Transverse colon (tissue), 4 donors: ENCODE data around the gene PKIG. TPM values are rescaled to one million over a fixed set of nuclear protein-coding genes. Genes with fewer than 3 reads are reported as not detected.

ENCODE experiments used
- DNase-seq: peaks from one replicate; pipeline ENCODE4 v3.0.0-alpha.2; 2019
- H3K27ac ChIP-seq, 4 donors: fragments of 200-600 bp; sonication (generic); 2 replicates each; pipeline ENCODE4 v1.5.1; 2016 to 2018; ENCODE audit warnings: inconsistent platforms in 4 of 4
- H3K27me3 ChIP-seq: fragments of 200-600 bp; sonication (generic); 2 replicates; pipeline ENCODE4 v1.5.1; 2017; ENCODE audit warnings: inconsistent platforms
- H3K36me3 ChIP-seq, 4 donors: fragments of 200-600 bp; sonication (generic); 2 replicates each; pipeline ENCODE4 v1.5.1; 2017 to 2019; ENCODE audit warnings: inconsistent platforms in 4 of 4
- H3K4me1 ChIP-seq, 4 donors: fragments of 200-600 bp; sonication (generic); 2 replicates each; pipeline ENCODE4 v1.5.1; 2017 to 2020; ENCODE audit warnings: inconsistent platforms in 4 of 4
- H3K4me3 ChIP-seq, 4 donors: fragments of 200-600 bp; sonication (generic); 1 replicate in 1 of 4; 2 replicates in 3 of 4; pipeline versions ENCODE4 v1.5.1 to v1.6.1; 2017 to 2019; ENCODE audit warnings: inconsistent platforms in 4 of 4
- H3K9me3 ChIP-seq, 2 donors: fragments of 200-600 bp; sonication (generic); 2 replicates each; pipeline ENCODE4 v1.5.1; 2017 to 2019; ENCODE audit warnings: inconsistent platforms in 2 of 2
- CTCF ChIP-seq, 5 experiments: fragments of 200-600 bp in 3 of 5; fragments of 450-650 bp in 2 of 5; sonication (generic) in 3 of 5; IDR thresholded peaks; 1 replicate in 2 of 5; 2 replicates in 3 of 5; pipeline ENCODE4 v1.5.1; 2016 to 2017; ENCODE audit warnings: antibody characterized with exemption in 5 of 5, inconsistent platforms in 3 of 5, mild to moderate bottlenecking in 2 of 5, moderate library complexity in 1 of 5
- EP300 ChIP-seq: sonication (generic); formaldehyde crosslinking; IDR thresholded peaks from one replicate; pipeline ENCODE4 v1.6.1; 2017; ENCODE audit warnings: antibody characterized with exemption, low read depth
- POLR2A ChIP-seq: fragments of 450-650 bp; IDR thresholded peaks from one replicate; pipeline ENCODE4 v1.6.1; 2016; ENCODE audit warnings: antibody characterized with exemption, mild to moderate bottlenecking, moderate library complexity
- POLR2AphosphoS5 ChIP-seq, 3 donors: sonication (generic); formaldehyde crosslinking; IDR thresholded peaks; one replicate each; pipeline ENCODE4 v1.6.1; 2016; ENCODE audit warnings: antibody characterized with exemption in 3 of 3
- WGBS, 2 donors: methylation state at CpG; one replicate each; pipeline ENCODE4 v1.1.5; 2018; ENCODE audit warnings: low coverage in 1 of 2; 5-methylcytosine and 5-hydroxymethylcytosine counted together
- in situ Hi-C, 4 donors: fragments of 200-750 bp; cut with MboI; loops; one replicate each; pipeline versions ENCODE4 v1.15.0 to v1.15.1; 2017; ENCODE audit warnings: low sequenced_read_pairs in 3 of 4, low pct_ligation_motif_present in 1 of 4, low pct_unique_long_range_greater_than_20kb in 1 of 4
- intact Hi-C: fragments of 100-400 bp; cut with DNase I; formaldehyde crosslinking; loops from one replicate; pipeline ENCODE4 v1.15.1; 2023; ENCODE audit warnings: low total_unique reads
- total RNA-seq, 4 donors: library from RNA; depleted of rRNA; stranded (reverse); fragments of >200 nt; gene quantifications; one replicate each; pipeline ENCODE4 v1.1.0, GENCODE V29; 2016

PKIG gene
- total RNA-seq, 4 donors from 2014 or later: 40.8 to 106 (median 80.4) TPM

DNA sequence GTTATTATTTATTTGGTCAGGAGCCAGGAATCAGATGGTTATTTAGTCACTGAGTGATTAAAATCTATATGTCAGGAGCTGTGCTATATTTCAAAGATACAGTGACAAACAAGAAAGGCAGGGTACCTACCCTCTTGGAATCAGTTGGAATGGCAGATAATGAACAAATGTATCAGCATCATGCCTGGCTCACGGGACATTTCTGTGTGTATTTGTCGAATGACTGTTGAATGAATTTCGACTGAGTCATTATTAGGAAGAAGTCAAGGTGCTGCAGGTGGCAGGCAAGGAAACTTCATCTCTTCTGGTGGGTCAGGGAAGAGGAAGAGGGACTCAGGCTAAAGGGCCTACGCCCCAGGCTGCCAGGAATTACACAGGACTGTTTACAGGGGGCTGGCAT lies 13.6 kb downstream of the PKIG start:
- in situ Hi-C loops: no loop called here
- Histone ChIP-seq H3K4me1 (peaks cover 36 to 64% (median 41%) of the 10 kb centered on the region in 4 donors), H3K27ac (peak overlapping the region; percentile 31 to 93 (median 88)), H3K4me3 (no peak overlapping the region), H3K27me3 (no peaks in the 10 kb centered on the region), H3K9me3 (no peaks in the 10 kb centered on the region), H3K36me3 (no peaks in the 10 kb centered on the region)
- WGBS, 2 donors: 82 to 89% methylated on average over 3 to 4 of the region's 4 CpGs
- intact Hi-C loops: no loop called here
- no peak for TF ChIP-seq POLR2A
- TF ChIP-seq POLR2AphosphoS5 (IDR thresholded peaks at IDR 0.05): no peak
- no peak for TF ChIP-seq CTCF (IDR thresholded peaks at IDR 0.05)
- no peak for TF ChIP-seq EP300
- DNase-seq: no peak

DNA sequence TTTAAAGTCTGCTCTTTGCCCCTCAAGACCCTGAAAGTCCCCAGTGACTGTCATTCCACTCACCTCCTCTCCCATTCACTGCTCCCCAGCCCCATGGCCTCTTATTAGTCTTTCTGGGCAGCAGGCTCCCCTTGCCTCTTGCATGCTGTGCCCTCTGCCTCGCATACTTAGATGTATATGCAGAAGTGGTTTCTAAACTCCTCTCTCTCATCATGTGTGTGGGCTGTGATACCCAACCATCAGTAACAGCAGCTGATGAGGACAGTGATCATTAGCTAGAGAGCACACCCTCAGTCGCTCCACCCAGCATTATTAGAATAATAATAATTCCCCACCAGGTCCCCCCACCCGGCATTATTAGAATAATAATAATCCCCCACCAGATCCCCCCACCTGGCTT lies 14.5 kb downstream of the PKIG start:
- Histone ChIP-seq H3K4me1 (peaks cover 41 to 73% (median 49%) of the 10 kb centered on the region in 4 donors), H3K9me3 (no peaks in the 10 kb centered on the region), H3K27me3 (no peaks in the 10 kb centered on the region), H3K4me3 (no peak overlapping the region), H3K36me3 (no peaks in the 10 kb centered on the region), H3K27ac (peak overlapping the region; percentile 80 to 93 (median 88))
- in situ Hi-C loops (no loop called here), intact Hi-C loops (no loop called here)
- no peak for DNase-seq
- 78 to 92% methylated on average over 2 to 3 of the region's 3 CpGs for WGBS, 2 donors
- TF ChIP-seq POLR2A (no peak), CTCF (IDR thresholded peaks at IDR 0.05) (no peak), EP300 (no peak), POLR2AphosphoS5 (IDR thresholded peaks at IDR 0.05) (no peak)

- H3K4me3 ChIP-seq: no peak overlapping the region
- H3K9me3 ChIP-seq: no peaks in the 10 kb centered on the region
- H3K4me1 ChIP-seq: peaks cover 44 to 79% (median 56%) of the 10 kb centered on the region in 4 donors
- no peaks in the 10 kb centered on the region for H3K36me3 ChIP-seq
- H3K27me3 ChIP-seq: no peaks in the 10 kb centered on the region
- no peak for TF ChIP-seq POLR2A
- DNase-seq: no peak
- intact Hi-C loops (no loop called here), in situ Hi-C loops (no loop called here)
- peak overlapping the region; percentile 80 to 93 (median 88) for H3K27ac ChIP-seq
- 83 to 89% methylated on average over 1 to 4 of the region's 4 CpGs for WGBS, 2 donors
These were observed 15.1 kb downstream of the PKIG start for GRCh38 chr20:44597516-44597915.

DNA sequence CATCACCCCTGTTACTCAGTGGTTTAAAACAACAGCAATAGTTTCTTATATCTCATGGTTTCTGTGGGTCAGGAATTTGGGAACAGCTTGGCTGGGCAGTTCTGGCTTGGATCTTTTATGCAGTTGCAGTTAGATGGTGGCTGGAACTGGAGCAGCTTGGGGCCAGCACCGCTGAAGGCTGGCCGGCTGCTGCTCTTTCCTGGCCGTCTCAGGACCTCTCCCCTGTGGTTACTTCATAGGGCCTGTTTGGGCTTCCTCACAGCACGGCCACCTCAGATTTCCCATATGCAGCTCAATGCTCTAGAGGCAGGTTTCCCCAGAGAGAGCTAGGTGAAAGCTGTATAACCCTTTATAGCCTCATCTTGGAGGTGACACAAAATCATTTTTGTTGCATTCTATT lies 15.6 kb downstream of the PKIG start:
- Histone ChIP-seq H3K36me3 (no peaks in the 10 kb centered on the region), H3K9me3 (no peaks in the 10 kb centered on the region), H3K27ac (peak overlapping the region; percentile 80 to 93 (median 88)), H3K4me3 (no peak overlapping the region), H3K27me3 (no peaks in the 10 kb centered on the region), H3K4me1 (peaks cover 44 to 83% (median 58%) of the 10 kb centered on the region in 4 donors)
- DNase-seq: no peak
- intact Hi-C loops: no loop called here
- 71% methylated on average over 4 of the region's 4 CpGs; no CpG with 5 or more reads in 1 of the 2 donors for WGBS, 2 donors
- TF ChIP-seq POLR2A (no peak), POLR2AphosphoS5 (IDR thresholded peaks at IDR 0.05) (no peak), EP300 (no peak), CTCF (IDR thresholded peaks at IDR 0.05) (no peak)
- in situ Hi-C loops: no loop called here
